GM19467 (cell line): ENCODE measurements around the gene GJA4.
"Not testable (repeated sequence)": the region's sequence is repeated elsewhere in the genome, so short reads cannot be mapped to it uniquely, and the experiment has no call there.

Experiments used
- ATAC-seq: cut with Tn5 transposase; IDR thresholded peaks from one replicate; pipeline ENCODE4 v1.9.1; 2021; ENCODE audit warnings: mild to moderate bottlenecking, moderate library complexity; ENCODE audit not compliant: unreplicated experiment

The GJA4 gene

DNA sequence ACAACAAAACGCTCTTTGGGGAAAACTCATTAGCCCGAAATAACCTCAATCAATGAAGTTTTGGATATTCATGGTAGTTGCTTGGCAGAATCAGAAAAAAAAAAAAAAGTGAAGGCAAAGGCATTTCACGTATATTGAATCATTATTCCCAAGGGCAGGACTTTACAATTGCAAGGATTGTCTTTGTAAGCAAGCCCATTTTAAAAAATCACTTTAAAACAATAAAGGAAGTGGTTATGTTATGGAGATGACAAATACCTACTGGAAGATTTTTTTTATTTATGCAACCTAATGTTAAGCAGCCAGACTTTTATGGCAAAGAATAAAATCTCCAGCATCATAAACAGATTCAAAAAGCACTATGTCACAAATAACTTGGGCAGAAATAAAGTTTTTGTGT lies 23.9 kb upstream of the GJA4 start:
- no peak for ATAC-seq

DNA sequence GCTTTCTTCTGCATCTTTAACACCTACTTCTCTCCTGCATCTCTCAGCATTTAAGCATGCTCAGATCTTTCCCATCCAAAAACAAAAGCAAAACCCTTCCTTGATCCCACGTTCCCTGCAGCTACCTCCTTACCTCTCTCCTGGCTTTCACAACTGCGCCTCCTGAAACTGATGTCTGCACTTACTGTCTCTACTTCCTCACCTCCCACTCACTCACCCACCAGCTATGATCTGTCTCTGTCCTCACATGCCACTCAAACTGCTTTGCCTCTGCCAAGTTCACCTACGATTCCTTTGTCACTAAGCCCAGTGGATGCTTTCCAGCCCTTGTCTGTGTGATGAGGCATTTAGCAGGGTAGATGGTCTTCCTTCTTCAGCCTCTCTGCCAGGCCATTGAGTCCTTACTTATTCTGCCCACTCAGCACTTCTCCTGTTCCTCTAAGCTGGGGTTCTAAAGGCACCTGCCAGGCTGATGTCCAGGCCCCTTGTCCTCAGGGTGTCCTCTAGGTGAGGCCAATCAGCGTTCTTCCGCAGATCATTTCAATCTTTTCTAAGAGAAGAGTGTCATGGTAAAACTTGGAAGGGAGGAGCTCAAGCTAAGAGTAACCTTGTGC lies 21.8 kb upstream of the GJA4 start:
- ATAC-seq, result no peak

DNA sequence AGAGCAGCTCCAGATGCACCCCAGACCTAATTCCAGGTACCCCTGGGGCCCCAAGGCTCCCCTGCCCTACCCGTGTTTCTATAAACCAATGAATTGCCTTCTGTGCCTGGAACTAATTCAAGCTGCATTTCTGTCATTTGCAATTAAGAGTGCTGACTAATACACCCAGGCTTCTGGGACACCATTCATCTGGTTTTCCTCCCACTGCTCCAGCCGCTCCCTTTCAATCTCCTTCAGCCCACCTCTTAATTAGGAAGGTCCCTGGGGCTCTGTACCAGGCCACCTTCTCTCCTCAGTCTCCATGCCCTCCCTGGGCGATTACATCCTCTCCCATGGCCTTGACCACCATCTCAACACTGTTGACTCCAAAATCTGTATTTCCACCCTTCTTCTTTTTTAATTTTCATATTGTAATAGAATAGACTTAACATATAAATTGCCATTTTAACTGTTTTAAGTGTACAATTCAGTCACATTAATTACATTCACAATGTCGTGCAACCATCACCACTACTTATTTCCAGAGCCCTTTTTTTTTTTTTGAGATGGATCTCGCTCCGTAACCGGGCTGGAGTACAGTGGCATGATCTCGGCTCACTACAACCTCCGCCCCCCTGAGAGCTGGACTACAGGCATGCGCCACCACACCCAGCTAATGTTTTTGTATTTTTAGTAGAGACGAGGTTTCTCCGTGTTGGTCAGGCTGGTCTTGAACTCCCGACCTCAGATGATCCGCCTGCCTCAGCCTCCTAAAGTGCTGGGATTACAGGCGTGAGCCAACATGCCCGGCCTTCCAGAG lies 21.0 kb upstream of the GJA4 start:
- no peak for ATAC-seq

DNA sequence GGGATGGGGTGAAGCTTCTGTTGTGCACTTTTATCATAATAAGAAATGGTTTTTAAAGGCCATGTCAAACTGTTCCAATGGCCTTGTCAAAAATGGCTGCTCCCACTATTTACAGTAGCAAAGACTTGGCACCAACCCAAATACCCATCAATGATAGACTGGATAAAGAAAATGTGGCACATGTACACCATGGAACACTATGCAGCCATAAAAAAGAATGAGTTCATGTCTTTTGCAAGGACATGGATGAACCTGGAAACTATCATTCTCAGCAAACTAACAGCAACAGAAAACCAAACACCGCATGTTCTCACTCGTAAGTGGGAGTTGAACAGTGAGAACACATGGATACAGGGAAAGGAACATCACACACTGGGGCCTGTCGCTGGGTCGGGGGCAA lies 19.7 kb upstream of the GJA4 start:
- ATAC-seq, result not testable (repeated sequence)

DNA sequence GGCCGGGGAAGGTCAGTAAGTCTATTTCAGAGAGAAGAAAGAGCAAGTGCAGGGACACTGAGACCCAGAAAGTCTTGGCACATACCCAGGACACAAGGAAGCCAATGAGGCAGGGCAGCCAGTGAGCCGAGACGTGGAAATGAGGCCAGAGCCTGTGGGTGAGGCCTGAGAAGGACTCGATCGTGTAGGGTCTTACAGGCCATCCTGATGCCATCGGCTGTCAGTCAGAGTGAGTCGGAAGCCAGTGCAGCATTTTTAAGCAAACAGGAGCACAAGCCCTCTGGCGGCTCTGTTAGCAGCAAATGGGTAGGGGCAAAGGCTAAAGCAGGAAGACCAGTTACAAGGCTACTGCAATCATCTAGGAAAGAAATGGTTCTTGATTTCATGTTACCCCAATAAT lies 17.8 kb upstream of the GJA4 start:
- no peak for ATAC-seq

DNA sequence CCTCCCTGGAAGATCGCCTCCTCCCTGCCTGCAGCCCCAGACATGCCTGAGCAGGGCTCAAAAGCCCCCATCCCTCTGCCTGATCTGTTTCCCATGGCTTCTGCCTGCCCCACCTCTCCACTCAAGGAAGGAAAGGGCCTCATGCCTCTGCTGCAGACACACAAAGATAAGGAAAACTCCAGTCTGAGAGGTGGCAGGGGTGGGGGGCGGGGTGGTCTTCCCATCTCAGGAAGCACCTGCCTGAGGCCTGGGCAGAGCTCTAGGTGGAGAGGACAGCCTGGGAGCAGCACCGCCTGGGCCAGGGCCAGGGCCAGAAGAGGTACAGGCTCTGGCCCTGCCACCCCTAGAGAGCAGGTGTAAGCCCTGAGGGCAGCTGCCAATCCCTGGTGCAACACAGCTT lies 15.9 kb upstream of the GJA4 start:
- ATAC-seq, result no peak

DNA sequence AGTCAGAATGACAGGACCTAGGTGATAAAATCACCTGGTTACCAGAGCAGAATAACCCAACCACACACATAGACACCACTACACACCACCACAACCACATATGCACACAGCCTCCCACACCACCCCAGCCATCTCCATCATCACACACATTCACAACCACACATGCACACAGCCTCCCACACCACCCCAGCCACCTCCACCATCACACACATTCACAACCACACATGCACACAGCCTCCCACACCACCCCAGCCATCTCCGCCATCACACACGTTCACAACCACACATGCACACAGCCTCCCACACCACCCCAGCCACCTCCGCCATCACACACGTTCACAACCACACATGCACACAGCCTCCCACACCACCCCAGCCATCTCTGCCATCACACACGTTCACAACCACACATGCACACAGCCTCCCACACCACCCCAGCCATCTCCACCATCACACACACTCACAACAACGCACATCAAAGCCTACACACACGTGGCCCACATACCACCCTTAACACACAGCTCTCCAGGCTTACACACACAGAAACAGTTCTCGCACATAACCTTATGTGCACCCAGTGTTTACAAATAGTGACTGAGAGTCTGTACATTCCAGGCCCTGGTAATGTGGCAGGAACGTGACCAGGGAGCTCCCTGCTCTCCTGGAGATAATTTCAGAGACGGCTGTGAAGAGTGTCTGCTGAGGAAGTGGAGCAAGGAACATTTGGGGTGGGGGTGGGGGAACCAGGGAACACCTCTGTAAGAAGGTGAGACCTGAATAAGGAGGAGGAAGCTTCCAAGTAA lies 15.1 kb upstream of the GJA4 start:
- no peak for ATAC-seq

DNA sequence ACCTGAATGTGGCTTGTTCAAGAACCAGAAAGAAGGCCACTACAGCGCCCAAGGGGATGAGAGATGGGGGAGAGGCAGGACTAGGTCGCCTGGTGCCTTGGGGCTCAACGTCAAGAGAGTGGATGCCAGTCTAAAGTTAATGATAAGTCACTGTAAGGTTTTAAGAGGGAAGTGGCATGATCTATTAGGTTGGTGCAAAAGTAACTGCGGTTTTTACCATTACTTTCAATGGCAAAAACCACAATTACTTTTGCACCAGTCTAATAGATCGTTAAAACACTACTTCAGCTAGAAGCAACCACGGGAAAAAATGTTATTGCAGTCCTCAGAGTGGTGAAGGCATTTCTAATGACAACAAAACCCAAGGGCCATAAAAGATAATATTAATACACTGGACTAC lies 14.4 kb upstream of the GJA4 start:
- ATAC-seq, result no peak

DNA sequence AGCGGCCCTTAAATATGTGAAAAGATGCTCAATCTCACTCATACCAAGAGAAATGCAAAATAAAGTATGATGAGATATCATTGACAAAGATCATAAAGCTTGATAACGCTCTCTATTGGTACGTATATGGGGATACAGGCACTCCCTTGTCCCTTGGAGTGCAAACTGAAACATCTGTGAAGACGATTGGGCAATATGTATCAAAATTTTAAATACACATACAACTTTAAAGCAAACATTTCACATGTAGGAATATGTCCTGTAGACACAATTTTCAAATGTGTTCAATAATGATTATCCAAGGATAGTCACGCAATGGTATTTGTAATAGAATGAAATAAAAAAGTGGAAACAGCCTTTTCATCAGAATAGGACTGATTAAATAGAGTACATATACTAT lies 13.8 kb upstream of the GJA4 start:
- ATAC-seq, result no peak

DNA sequence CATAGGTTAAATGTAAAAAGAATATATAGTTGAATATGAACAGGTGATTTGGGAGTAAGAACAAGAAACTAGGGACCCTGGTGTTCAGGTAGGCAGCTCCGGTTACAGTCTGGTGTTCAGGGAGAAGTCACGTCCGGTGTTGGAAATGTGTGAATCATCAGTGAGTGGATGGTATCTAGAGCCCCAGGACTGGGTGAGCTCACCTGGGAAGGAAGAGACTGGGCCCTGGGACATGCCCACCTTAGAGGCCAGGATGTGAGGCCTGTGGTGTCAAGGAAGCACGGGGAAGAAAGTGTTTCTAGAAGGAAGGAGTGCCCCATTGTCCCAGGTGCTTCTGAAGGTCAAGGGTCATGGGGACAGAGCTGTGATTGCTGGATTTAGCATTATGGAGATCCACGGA lies 13.3 kb upstream of the GJA4 start:
- ATAC-seq, result no peak

DNA sequence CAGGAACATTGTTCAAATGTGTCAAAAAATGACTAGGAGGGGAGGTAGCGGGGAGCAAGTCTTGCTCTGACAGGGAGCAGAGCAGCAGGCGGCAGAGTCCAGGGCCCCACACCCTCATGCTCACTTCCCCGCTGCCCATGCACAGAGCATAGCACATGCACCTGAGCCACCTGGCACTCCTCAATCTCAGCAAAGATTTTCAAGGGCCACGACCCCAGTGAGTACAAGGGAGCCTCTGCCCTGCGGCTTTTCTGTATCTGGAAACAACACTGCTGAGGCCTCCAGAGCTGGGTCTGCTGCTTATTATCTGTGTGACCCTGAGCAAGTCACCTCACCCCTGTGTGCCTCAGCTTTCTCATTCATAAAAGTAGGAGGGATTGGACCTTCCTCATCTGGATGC lies 12.8 kb upstream of the GJA4 start:
- no peak for ATAC-seq

DNA sequence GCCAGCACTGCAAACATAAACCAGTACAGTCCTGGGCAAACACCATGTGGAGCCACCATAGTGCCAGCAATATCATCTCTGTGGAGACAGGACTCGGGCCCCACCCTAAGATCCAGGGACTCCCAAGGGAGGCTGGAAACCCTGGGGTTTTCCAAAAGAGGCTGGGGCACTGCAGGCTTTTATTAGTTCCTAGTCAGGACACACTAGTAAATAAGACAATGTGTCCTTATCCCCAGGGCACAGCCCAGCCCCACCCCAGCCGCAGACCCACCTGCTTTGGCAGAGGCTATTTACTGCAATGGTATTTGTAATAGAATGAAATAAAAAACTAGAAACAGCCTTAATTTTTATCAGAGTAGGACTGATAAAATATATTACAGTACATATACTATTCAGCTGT lies 12.3 kb upstream of the GJA4 start:
- ATAC-seq, result no peak

DNA sequence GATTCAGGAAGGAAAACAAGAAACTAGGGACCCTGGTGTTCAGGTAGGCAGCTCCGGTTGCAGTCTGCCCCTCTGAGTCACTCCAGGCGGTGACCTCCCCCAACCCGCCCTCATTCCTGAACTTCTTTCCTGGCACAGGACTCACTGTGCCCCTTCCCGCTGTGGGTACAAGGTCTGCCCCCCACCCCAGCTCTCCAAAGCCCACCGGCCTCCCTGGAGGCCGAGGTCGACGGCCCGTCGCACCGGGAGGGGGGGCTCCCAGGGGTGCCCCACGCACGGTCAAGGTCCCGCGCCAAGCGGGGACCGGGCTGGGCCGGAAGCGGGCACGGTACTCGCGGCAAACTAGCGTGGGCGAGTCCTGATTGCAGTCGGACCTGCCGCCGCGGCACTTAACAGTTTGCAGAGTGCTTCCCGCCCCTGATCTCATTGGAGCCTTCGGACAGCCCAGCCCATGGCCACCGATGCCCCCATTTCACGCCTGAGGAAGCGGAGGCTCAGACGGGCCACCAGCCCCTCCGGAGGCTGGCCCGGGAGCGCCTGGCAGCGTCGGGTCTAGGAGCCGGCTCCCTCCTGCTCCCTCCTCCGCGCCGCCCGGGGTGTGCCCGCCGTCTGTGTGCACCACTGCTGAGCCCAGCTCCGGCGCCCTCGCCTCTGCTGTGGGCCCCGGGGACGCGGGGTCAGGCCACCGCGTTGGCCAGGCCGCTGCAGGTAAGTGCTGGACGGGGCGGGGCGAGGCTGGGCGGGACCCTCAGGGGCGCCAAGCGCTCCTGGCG lies 11.5 kb upstream of the GJA4 start, which contains the start of gene GJB3:
GJB3 (plus strand) TSS at position 144 of the 773 bp plus-strand sequence. CDS start 3,549 bp downstream, outside the sequence.
- no peak for ATAC-seq

DNA sequence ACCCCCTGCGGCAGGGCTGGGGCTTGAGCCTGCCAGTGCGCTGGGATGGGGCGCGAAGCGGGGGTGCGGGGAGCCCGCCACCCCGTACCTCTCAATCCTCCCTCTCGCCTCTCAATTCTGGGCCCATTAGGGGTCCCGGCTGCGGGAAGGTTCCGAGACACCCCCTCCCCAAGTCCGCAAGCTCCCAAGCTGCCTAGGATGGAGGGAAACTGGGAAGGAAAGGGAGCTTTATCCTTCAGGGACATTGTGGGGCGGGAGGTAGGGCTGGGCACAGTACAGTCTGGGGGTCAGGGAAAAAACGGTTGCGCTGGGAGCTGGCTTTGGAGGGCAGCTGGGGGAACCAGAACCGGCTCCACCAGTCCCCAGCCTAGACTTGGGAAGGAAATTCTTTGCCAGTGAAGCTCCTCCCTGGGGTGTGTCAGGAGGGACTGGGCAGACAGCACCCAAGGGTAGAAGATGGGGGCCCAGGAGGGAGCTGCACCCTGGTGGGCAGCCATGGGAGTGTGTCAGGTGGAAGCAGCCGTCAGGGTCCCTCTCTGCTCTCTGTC lies 10.9 kb upstream of the GJA4 start:
- no peak for ATAC-seq

DNA sequence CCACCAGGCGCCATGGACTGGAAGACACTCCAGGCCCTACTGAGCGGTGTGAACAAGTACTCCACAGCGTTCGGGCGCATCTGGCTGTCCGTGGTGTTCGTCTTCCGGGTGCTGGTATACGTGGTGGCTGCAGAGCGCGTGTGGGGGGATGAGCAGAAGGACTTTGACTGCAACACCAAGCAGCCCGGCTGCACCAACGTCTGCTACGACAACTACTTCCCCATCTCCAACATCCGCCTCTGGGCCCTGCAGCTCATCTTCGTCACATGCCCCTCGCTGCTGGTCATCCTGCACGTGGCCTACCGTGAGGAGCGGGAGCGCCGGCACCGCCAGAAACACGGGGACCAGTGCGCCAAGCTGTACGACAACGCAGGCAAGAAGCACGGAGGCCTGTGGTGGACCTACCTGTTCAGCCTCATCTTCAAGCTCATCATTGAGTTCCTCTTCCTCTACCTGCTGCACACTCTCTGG lies 8.0 kb upstream of the GJA4 start:
- ATAC-seq, result no peak

DNA sequence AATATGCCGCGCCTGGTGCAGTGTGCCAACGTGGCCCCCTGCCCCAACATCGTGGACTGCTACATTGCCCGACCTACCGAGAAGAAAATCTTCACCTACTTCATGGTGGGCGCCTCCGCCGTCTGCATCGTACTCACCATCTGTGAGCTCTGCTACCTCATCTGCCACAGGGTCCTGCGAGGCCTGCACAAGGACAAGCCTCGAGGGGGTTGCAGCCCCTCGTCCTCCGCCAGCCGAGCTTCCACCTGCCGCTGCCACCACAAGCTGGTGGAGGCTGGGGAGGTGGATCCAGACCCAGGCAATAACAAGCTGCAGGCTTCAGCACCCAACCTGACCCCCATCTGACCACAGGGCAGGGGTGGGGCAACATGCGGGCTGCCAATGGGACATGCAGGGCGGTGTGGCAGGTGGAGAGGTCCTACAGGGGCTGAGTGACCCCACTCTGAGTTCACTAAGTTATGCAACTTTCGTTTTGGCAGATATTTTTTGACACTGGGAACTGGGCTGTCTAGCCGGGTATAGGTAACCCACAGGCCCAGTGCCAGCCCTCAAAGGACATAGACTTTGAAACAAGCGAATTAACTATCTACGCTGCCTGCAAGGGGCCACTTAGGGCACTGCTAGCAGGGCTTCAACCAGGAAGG lies 7.4 kb upstream of the GJA4 start:
- ATAC-seq, result no peak

DNA sequence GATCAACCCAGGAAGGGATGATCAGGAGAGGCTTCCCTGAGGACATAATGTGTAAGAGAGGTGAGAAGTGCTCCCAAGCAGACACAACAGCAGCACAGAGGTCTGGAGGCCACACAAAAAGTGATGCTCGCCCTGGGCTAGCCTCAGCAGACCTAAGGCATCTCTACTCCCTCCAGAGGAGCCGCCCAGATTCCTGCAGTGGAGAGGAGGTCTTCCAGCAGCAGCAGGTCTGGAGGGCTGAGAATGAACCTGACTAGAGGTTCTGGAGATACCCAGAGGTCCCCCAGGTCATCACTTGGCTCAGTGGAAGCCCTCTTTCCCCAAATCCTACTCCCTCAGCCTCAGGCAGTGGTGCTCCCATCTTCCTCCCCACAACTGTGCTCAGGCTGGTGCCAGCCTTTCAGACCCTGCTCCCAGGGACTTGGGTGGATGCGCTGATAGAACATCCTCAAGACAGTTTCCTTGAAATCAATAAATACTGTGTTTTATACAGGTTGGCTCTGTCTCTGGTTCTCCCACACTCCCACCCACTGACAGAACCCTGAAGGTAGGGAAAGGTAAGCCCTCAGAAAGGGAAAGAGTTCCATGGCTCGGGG lies 6.8 kb upstream of the GJA4 start:
- ATAC-seq, result no peak

DNA sequence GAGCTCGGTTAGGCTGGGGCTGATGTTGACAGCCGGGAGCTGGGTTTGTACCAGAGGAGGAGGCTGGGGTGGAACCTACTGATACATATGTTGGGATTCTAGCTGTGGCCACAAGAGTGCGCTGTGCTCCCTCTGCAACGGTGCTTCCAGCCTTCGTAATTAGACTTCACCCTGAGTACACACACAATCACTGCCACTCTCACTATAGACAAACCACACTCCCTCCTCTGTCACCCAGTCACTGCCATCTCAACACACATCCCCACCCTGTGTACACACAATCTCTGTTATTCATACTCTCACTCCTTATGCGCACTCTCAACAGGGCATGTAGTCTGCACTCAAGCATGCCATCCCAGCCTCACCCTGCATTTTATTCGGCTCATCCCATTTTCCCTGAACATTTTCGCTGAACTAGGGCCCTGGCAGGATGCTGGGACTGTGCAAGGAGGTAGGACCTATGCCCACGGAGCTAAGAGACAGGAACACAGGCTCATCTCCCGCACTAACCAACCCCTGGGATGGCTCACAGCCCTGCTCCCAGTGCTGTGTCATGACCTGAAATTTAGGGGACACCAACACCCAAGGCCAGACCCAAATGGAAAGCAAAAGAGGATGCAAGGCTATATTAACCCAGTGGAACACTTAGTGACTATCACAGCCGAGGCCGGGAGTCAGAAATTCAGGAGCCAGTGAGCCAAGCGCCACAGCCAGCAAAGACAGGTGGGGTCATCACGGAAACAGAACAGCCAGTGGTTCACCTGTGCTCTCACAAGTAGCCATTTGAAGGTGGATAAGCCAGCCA lies 6.1 kb upstream of the GJA4 start:
- no peak for ATAC-seq
